ENCODE data around the gene SYNPO. TPM values are rescaled to one million over a fixed set of nuclear protein-coding genes. Genes with fewer than 3 reads are reported as not detected.

SYNPO gene
- total and polyA plus RNA-seq, 3 experiments from 2014 or later: 0.13 TPM; not detected in 2

GRCh38 chr5:150665044-150665443, 24.6 kb downstream of the SYNPO start:
- no peaks in the 10 kb centered on the region for H3K36me3 Mint-ChIP-seq
- H3K36me3 ChIP-seq (ENCODE audit: insufficient read depth, low read length): no peaks in the 10 kb centered on the region
- peaks cover 13 to 23% of the 10 kb centered on the region in 2 donors for H3K27me3 Mint-ChIP-seq
- no peaks in the 10 kb centered on the region for H3K4me1 Mint-ChIP-seq
- H3K9me3 Mint-ChIP-seq: no peaks in the 10 kb centered on the region
- CTCF ChIA-PET: no interaction called here
- H3K4me1 ChIP-seq (ENCODE audit: insufficient read depth, low read length): no peaks in the 10 kb centered on the region
- no peak overlapping the region for H3K27ac Mint-ChIP-seq
- no peak overlapping the region for H3K27ac ChIP-seq (ENCODE audit: low read depth, low read length)
- H3K9me3 ChIP-seq (ENCODE audit: low read length): no peaks in the 10 kb centered on the region
- DNase-seq: no peak
- no peak overlapping the region for H3K4me3 Mint-ChIP-seq
- POLR2A ChIA-PET: no interaction called here
- peaks cover under 1% of the 10 kb centered on the region for H3K27me3 ChIP-seq (ENCODE audit: insufficient read depth, low read length, poor library complexity, severe bottlenecking)
- no peak overlapping the region for H3K4me3 ChIP-seq (ENCODE audit: low read length)

- Histone ChIP-seq H3K27me3 (ENCODE audit: insufficient read depth, low read length, poor library complexity, severe bottlenecking) (peaks cover 15% of the 10 kb centered on the region), H3K27ac (ENCODE audit: low read depth, low read length) (no peak overlapping the region), H3K9me3 (ENCODE audit: low read length) (no peaks in the 10 kb centered on the region), H3K36me3 (ENCODE audit: insufficient read depth, low read length) (no peaks in the 10 kb centered on the region), H3K4me3 (ENCODE audit: low read length) (no peak overlapping the region), H3K4me1 (ENCODE audit: insufficient read depth, low read length) (peaks cover 9% of the 10 kb centered on the region)
- Mint-ChIP-seq H3K9me3 (no peaks in the 10 kb centered on the region), H3K36me3 (no peaks in the 10 kb centered on the region), H3K27ac (no peak overlapping the region), H3K4me3 (peak overlapping the region in 3 of 7 donors; percentile 59 to 71 (median 70)), H3K27me3 (peaks cover 26 to 28% of the 10 kb centered on the region in 2 donors), H3K4me1 (peaks cover 7 to 17% (median 8%) of the 10 kb centered on the region in 3 donors)
- POLR2A ChIA-PET: no interaction called here
- no peak for DNase-seq
- CTCF ChIA-PET: no interaction called here
Measured at GRCh38 chr5:150670275-150670947, 30.0 kb downstream of the SYNPO start.

GRCh38 chr5:150670948-150671310, 30.5 kb downstream of the SYNPO start:
- Histone ChIP-seq H3K4me3 (ENCODE audit: low read length) (peak overlapping the region; percentile 51), H3K27ac (ENCODE audit: low read depth, low read length) (no peak overlapping the region), H3K4me1 (ENCODE audit: insufficient read depth, low read length) (peaks cover 9% of the 10 kb centered on the region), H3K36me3 (ENCODE audit: insufficient read depth, low read length) (no peaks in the 10 kb centered on the region), H3K27me3 (ENCODE audit: insufficient read depth, low read length, poor library complexity, severe bottlenecking) (peaks cover 15% of the 10 kb centered on the region), H3K9me3 (ENCODE audit: low read length) (no peaks in the 10 kb centered on the region)
- Mint-ChIP-seq H3K4me3 (peak overlapping the region in 6 of 7 donors; percentile 36 to 71 (median 62)), H3K36me3 (no peaks in the 10 kb centered on the region), H3K27me3 (peaks cover 26 to 28% of the 10 kb centered on the region in 2 donors), H3K4me1 (peaks cover 7 to 17% (median 8%) of the 10 kb centered on the region in 3 donors), H3K27ac (no peak overlapping the region), H3K9me3 (no peaks in the 10 kb centered on the region)
- ChIA-PET POLR2A (no interaction called here), CTCF (interaction anchor here (0.7 to 1.2 kb wide), 2 partner anchors 8 to 30 kb away, joined by 3 read pairs; partner anchors contain the start of gene RBM22)
- DNase-seq: no peak

- Mint-ChIP-seq H3K9me3 (no peaks in the 10 kb centered on the region), H3K4me3 (peak overlapping the region; percentile 71 to 86 (median 80)), H3K36me3 (no peaks in the 10 kb centered on the region), H3K27ac (peak overlapping the region in 1 of 8 donors; percentile 24), H3K4me1 (peaks cover 7 to 17% (median 8%) of the 10 kb centered on the region in 3 donors), H3K27me3 (peaks cover 26 to 28% of the 10 kb centered on the region in 2 donors)
- Histone ChIP-seq H3K4me3 (ENCODE audit: low read length) (peak overlapping the region; percentile 51), H3K27me3 (ENCODE audit: insufficient read depth, low read length, poor library complexity, severe bottlenecking) (peaks cover 15% of the 10 kb centered on the region), H3K4me1 (ENCODE audit: insufficient read depth, low read length) (peaks cover 9% of the 10 kb centered on the region), H3K36me3 (ENCODE audit: insufficient read depth, low read length) (no peaks in the 10 kb centered on the region), H3K9me3 (ENCODE audit: low read length) (no peaks in the 10 kb centered on the region), H3K27ac (ENCODE audit: low read depth, low read length) (no peak overlapping the region)
- DNase-seq: peak in 1 of 5 donors; percentile 16
- POLR2A ChIA-PET: no interaction called here
- CTCF ChIA-PET: interaction anchor here (0.7 to 1.2 kb wide), 2 partner anchors 9 to 29 kb away, joined by 3 read pairs; partner anchors contain the start of gene RBM22
Measured at GRCh38 chr5:150671509-150672236, 31.2 kb downstream of the SYNPO start.

GRCh38 chr5:150672237-150672883, 31.9 kb downstream of the SYNPO start:
- H3K27ac ChIP-seq (ENCODE audit: low read depth, low read length): no peak overlapping the region
- H3K9me3 Mint-ChIP-seq: no peaks in the 10 kb centered on the region
- POLR2A ChIA-PET: no interaction called here
- H3K27me3 ChIP-seq (ENCODE audit: insufficient read depth, low read length, poor library complexity, severe bottlenecking): peaks cover 15% of the 10 kb centered on the region
- peak overlapping the region; percentile 51 for H3K4me3 ChIP-seq (ENCODE audit: low read length)
- H3K36me3 ChIP-seq (ENCODE audit: insufficient read depth, low read length): no peaks in the 10 kb centered on the region
- H3K4me3 Mint-ChIP-seq: peak overlapping the region; percentile 71 to 86 (median 80)
- CTCF ChIA-PET: interaction anchor here (1.2 kb wide), 1 partner anchor 28 kb away, joined by 3 read pairs; the partner anchor contains the start of gene RBM22
- H3K27me3 Mint-ChIP-seq: peaks cover 26 to 28% of the 10 kb centered on the region in 2 donors
- H3K9me3 ChIP-seq (ENCODE audit: low read length): no peaks in the 10 kb centered on the region
- H3K4me1 Mint-ChIP-seq: peaks cover 7 to 17% (median 8%) of the 10 kb centered on the region in 3 donors
- H3K4me1 ChIP-seq (ENCODE audit: insufficient read depth, low read length): peaks cover 9% of the 10 kb centered on the region
- DNase-seq: peak in 1 of 5 donors; percentile 17
- no peaks in the 10 kb centered on the region for H3K36me3 Mint-ChIP-seq
- H3K27ac Mint-ChIP-seq: peak overlapping the region in 4 of 8 donors; percentile 11 to 75 (median 45)

- Histone ChIP-seq H3K9me3 (ENCODE audit: low read length) (no peaks in the 10 kb centered on the region), H3K4me3 (ENCODE audit: low read length) (peak overlapping the region; percentile 51), H3K27me3 (ENCODE audit: insufficient read depth, low read length, poor library complexity, severe bottlenecking) (peaks cover 15% of the 10 kb centered on the region), H3K4me1 (ENCODE audit: insufficient read depth, low read length) (peaks cover 9% of the 10 kb centered on the region), H3K27ac (ENCODE audit: low read depth, low read length) (no peak overlapping the region), H3K36me3 (ENCODE audit: insufficient read depth, low read length) (no peaks in the 10 kb centered on the region)
- Mint-ChIP-seq H3K4me1 (peaks cover 7 to 17% (median 8%) of the 10 kb centered on the region in 3 donors), H3K4me3 (peak overlapping the region in 6 of 7 donors; percentile 71 to 85 (median 80)), H3K36me3 (no peaks in the 10 kb centered on the region), H3K27ac (no peak overlapping the region), H3K9me3 (no peaks in the 10 kb centered on the region), H3K27me3 (peaks cover 26 to 28% of the 10 kb centered on the region in 2 donors)
- POLR2A ChIA-PET: no interaction called here
- DNase-seq: no peak
- CTCF ChIA-PET: no interaction called here
Measured at GRCh38 chr5:150672884-150673275, 32.4 kb downstream of the SYNPO start.

- no peaks in the 10 kb centered on the region for H3K9me3 ChIP-seq (ENCODE audit: low read length)
- no peaks in the 10 kb centered on the region for H3K9me3 Mint-ChIP-seq
- H3K36me3 ChIP-seq (ENCODE audit: insufficient read depth, low read length): no peaks in the 10 kb centered on the region
- H3K27me3 ChIP-seq (ENCODE audit: insufficient read depth, low read length, poor library complexity, severe bottlenecking): peaks cover 15% of the 10 kb centered on the region
- no peak overlapping the region for H3K4me3 ChIP-seq (ENCODE audit: low read length)
- peaks cover 9% of the 10 kb centered on the region for H3K4me1 ChIP-seq (ENCODE audit: insufficient read depth, low read length)
- no peak for DNase-seq
- peaks cover 24 to 25% of the 10 kb centered on the region in 2 donors for H3K27me3 Mint-ChIP-seq
- H3K4me3 Mint-ChIP-seq: no peak overlapping the region
- H3K36me3 Mint-ChIP-seq: peaks cover 0 to 3% (median 0%) of the 10 kb centered on the region in 3 donors
- H3K27ac ChIP-seq (ENCODE audit: low read depth, low read length): no peak overlapping the region
- peaks cover 7 to 17% (median 8%) of the 10 kb centered on the region in 3 donors for H3K4me1 Mint-ChIP-seq
- H3K27ac Mint-ChIP-seq: no peak overlapping the region
- ChIA-PET POLR2A (no interaction called here), CTCF (no interaction called here)
Measured at GRCh38 chr5:150674341-150674821, 33.9 kb downstream of the SYNPO start.
